ENCODE measurements around the gene TGFB2. TPM values are rescaled to one million over a fixed set of nuclear protein-coding genes. Genes with fewer than 3 reads are reported as not detected.
"Not testable (repeated sequence)": the region's sequence is repeated elsewhere in the genome, so short reads cannot be mapped to it uniquely, and the experiment has no call there.

The TGFB2 gene
- total and polyA plus RNA-seq, 2 experiments from 2014 or later, result 13.6 to 17.1 TPM

- no peak for TF ChIP-seq EZH2 (IDR thresholded peaks at IDR 0.05; ENCODE audit: borderline replicate concordance)
- TF ChIP-seq CTCF (IDR thresholded peaks at IDR 0.05; ENCODE audit: poor library complexity), result no peak
- no peak for TF ChIP-seq EZH2phosphoT487 (IDR thresholded peaks at IDR 0.05; ENCODE audit: low read depth, severe bottlenecking, unreplicated experiment)
Measured at GRCh38 chr1:218317061-218317460, 28.1 kb upstream of the TGFB2 start.

DNA sequence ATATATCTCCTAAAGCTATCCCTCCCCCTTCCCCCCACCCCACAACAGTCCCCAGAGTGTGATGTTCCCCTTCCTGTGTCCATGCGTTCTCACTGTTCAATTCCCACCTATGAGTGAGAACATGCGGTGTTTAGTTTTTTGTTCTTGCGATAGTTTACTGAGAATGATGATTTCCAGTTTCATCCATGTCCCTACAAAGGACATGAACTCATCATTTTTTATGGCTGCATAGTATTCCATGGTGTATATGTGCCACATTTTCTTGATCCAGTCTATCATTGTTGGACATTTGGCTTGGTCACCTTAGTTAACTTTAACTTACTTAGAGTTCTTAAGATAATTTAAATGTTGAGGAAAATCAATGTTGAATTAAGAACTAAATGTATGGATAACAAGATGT is 25.0 kb upstream of the TGFB2 start:
- not testable (repeated sequence) for H4K20me1 ChIP-seq (ENCODE audit: insufficient read depth, poor library complexity, severe bottlenecking); H3K9me3 ChIP-seq (ENCODE audit: low read depth); H3K4me3 ChIP-seq; H3K36me3 ChIP-seq (replicated peaks; ENCODE audit: insufficient read depth, low read depth); H3K27me3 ChIP-seq; DNase-seq (ENCODE audit: low spot score); H2AFZ ChIP-seq; H3K4me2 ChIP-seq; H3K4me1 ChIP-seq (ENCODE audit: insufficient read depth); H3K79me2 ChIP-seq; H3K9me2 ChIP-seq (replicated peaks; ENCODE audit: insufficient read depth); H3K27ac ChIP-seq
- WGBS (ENCODE audit: low lambda C conversion rate, missing lambda C conversion rate), result 100% methylated on average over 1 of the region's 3 CpGs

More at GRCh38 chr1:218317061-218317460, 28.1 kb upstream of the TGFB2 start:
- H3K4me3 ChIP-seq, result no peak overlapping the region
- no peak overlapping the region for H3K4me2 ChIP-seq
- H3K36me3 ChIP-seq (replicated peaks; ENCODE audit: insufficient read depth, low read depth), result no peaks in the 10 kb centered on the region
- no peaks in the 10 kb centered on the region for H3K4me1 ChIP-seq (ENCODE audit: insufficient read depth)
- WGBS (ENCODE audit: low lambda C conversion rate, missing lambda C conversion rate), result 73% methylated on average over 5 of the region's 5 CpGs
- H3K27me3 ChIP-seq, result no peaks in the 10 kb centered on the region
- H3K9me2 ChIP-seq (replicated peaks; ENCODE audit: insufficient read depth), result no peaks in the 10 kb centered on the region
- DNase-seq (ENCODE audit: low spot score), result no peak
- H4K20me1 ChIP-seq (ENCODE audit: insufficient read depth, poor library complexity, severe bottlenecking), result no peaks in the 10 kb centered on the region
- no peak overlapping the region for H3K27ac ChIP-seq
- H3K79me2 ChIP-seq, result no peaks in the 10 kb centered on the region
- no peak overlapping the region for H2AFZ ChIP-seq
- no peaks in the 10 kb centered on the region for H3K9me3 ChIP-seq (ENCODE audit: low read depth)

DNA sequence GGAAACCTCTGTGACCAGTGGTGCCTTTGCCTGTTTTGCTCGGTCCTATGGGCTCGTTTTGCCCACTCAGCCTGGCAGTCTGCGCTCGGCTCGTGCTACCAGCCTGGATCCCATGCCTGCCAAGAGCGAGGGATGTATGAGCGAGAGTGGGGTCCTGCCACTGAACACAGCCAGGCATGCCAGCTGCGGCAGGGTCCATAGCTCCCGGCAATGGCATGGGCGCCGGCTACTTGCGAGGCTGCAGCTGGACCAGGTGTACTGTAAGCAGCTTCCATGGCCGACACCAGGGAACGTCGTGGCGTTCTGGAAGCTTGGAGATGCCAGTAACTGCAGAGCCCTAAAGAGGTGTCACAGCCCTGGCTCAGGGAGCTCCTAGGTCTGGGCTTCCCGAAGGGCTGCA is 22.4 kb upstream of the TGFB2 start:
- Histone ChIP-seq H3K9me3 (ENCODE audit: low read depth) (no peaks in the 10 kb centered on the region), H3K4me2 (no peak overlapping the region), H3K9me2 (replicated peaks; ENCODE audit: insufficient read depth) (no peaks in the 10 kb centered on the region), H2AFZ (no peak overlapping the region), H3K4me1 (ENCODE audit: insufficient read depth) (no peaks in the 10 kb centered on the region), H3K36me3 (replicated peaks; ENCODE audit: insufficient read depth, low read depth) (no peaks in the 10 kb centered on the region), H3K4me3 (no peak overlapping the region), H4K20me1 (ENCODE audit: insufficient read depth, poor library complexity, severe bottlenecking) (no peaks in the 10 kb centered on the region), H3K27me3 (no peaks in the 10 kb centered on the region), H3K79me2 (no peaks in the 10 kb centered on the region), H3K27ac (no peak overlapping the region)
- 97% methylated on average over 17 of the region's 17 CpGs for WGBS (ENCODE audit: low lambda C conversion rate, missing lambda C conversion rate)
- TF ChIP-seq EZH2phosphoT487 (IDR thresholded peaks at IDR 0.05; ENCODE audit: low read depth, severe bottlenecking, unreplicated experiment), result no peak
- TF ChIP-seq CTCF (IDR thresholded peaks at IDR 0.05; ENCODE audit: poor library complexity), result no peak
- no peak for TF ChIP-seq EZH2 (IDR thresholded peaks at IDR 0.05; ENCODE audit: borderline replicate concordance)
- no peak for DNase-seq (ENCODE audit: low spot score)

- H2AFZ ChIP-seq, result no peak overlapping the region
- 99% methylated on average over 19 of the region's 21 CpGs for WGBS (ENCODE audit: low lambda C conversion rate, missing lambda C conversion rate)
- no peak for DNase-seq (ENCODE audit: low spot score)
Measured at GRCh38 chr1:218323568-218324225, 21.4 kb upstream of the TGFB2 start.

More at GRCh38 chr1:218323568-218324225, 21.4 kb upstream of the TGFB2 start:
- Histone ChIP-seq H3K9me2 (replicated peaks; ENCODE audit: insufficient read depth) (no peaks in the 10 kb centered on the region), H3K4me2 (no peak overlapping the region), H4K20me1 (ENCODE audit: insufficient read depth, poor library complexity, severe bottlenecking) (no peaks in the 10 kb centered on the region), H3K27ac (no peak overlapping the region), H3K4me3 (no peak overlapping the region), H3K9me3 (ENCODE audit: low read depth) (no peaks in the 10 kb centered on the region), H3K79me2 (no peaks in the 10 kb centered on the region), H3K27me3 (no peaks in the 10 kb centered on the region), H3K36me3 (replicated peaks; ENCODE audit: insufficient read depth, low read depth) (no peaks in the 10 kb centered on the region), H3K4me1 (ENCODE audit: insufficient read depth) (no peaks in the 10 kb centered on the region)
- TF ChIP-seq CTCF (IDR thresholded peaks at IDR 0.05; ENCODE audit: poor library complexity) (no peak), EZH2 (IDR thresholded peaks at IDR 0.05; ENCODE audit: borderline replicate concordance) (no peak), EZH2phosphoT487 (IDR thresholded peaks at IDR 0.05; ENCODE audit: low read depth, severe bottlenecking, unreplicated experiment) (no peak)
